ENCODE results near the gene ZNF428. TPM values are rescaled to one million over a fixed set of nuclear protein-coding genes. Genes with fewer than 3 reads are reported as not detected.
"Not testable (repeated sequence)": the region's sequence is repeated elsewhere in the genome, so short reads cannot be mapped to it uniquely, and the experiment has no call there.

The ZNF428 gene
- polyA plus RNA-seq, 3 donors: 3.8 to 5.6 (median 3.9) TPM

DNA sequence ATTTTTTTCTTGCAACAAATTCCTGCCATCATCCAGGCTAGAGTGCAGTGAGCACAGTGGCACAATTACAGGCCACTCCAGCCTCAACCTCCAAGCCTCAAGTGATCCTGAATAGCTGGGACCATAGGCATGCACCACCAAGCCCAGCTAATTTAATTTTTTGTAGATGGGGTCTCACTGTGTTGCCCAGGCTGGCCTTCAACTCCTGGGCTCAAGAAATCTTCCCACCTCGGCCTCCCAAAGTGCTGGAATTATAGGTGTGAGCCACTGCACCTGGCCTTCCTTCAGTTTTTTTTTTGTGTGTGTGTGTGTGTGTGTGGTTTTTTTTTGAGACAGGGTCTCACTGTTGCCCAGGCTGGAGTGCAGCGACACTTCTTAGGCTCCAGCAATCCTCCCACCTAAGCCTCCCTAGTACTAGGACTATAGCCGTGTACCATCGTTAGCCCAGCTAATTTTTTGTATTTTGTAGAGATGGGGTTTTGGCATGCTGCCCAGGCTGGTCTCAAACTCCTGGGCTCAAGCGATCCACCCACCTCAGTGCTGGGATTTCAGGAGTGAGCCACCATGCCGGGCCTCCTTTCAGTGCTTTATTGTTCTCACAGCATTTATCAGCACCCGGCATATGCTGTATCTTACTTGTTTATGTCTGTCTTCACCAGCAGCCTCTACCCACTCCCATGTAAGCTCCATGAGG is 13.4 kb downstream of the ZNF428 start:
- H3K4me1 Mint-ChIP-seq: peaks cover 9% of the 10 kb centered on the region
- Histone ChIP-seq H3K79me2 (ENCODE audit: insufficient read depth, low read length) (no peaks in the 10 kb centered on the region), H3K9ac (ENCODE audit: insufficient read depth, low read length, poor library complexity, severe bottlenecking) (no peak overlapping the region), H3K9me3 (replicated peaks in 1 of 2; ENCODE audit: control insufficient read depth in 1 of 2, insufficient read depth in 1 of 2, low read length in 2 of 2) (no peaks in the 10 kb centered on the region), H3K27me3 (ENCODE audit: control insufficient read depth in 2 of 2, insufficient read depth in 2 of 2, low read length in 2 of 2) (no peaks in the 10 kb centered on the region), H3K4me1 (ENCODE audit: control insufficient read depth in 1 of 2, insufficient read depth in 2 of 2, low read length in 2 of 2) (peaks cover 6 to 11% of the 10 kb centered on the region in 2 donors), H4K20me1 (ENCODE audit: insufficient read depth, low read length) (no peaks in the 10 kb centered on the region), H2AFZ (ENCODE audit: insufficient read depth, low read depth, low read length, poor library complexity, severe bottlenecking) (no peak overlapping the region), H3K27ac (ENCODE audit: low read depth in 1 of 2, low read length in 2 of 2) (no peak overlapping the region), H3K4me2 (replicated peaks; ENCODE audit: extremely low read depth, low read length, poor library complexity, severe bottlenecking) (no peak overlapping the region), H3K4me3 (replicated peaks in 1 of 3; ENCODE audit: low read depth in 2 of 3, low read length in 3 of 3) (no peak overlapping the region), H3K36me3 (replicated peaks in 1 of 2; ENCODE audit: control insufficient read depth in 1 of 2, insufficient read depth in 2 of 2, low read length in 2 of 2) (peaks cover 7 to 21% of the 10 kb centered on the region in 2 donors)
- H3K27me3 Mint-ChIP-seq (ENCODE audit: low read depth in 3 of 3): peaks cover 0 to 2% (median 0%) of the 10 kb centered on the region in 3 donors
- no peak overlapping the region for H3K4me3 Mint-ChIP-seq
- TF ChIP-seq, protein P1, sequence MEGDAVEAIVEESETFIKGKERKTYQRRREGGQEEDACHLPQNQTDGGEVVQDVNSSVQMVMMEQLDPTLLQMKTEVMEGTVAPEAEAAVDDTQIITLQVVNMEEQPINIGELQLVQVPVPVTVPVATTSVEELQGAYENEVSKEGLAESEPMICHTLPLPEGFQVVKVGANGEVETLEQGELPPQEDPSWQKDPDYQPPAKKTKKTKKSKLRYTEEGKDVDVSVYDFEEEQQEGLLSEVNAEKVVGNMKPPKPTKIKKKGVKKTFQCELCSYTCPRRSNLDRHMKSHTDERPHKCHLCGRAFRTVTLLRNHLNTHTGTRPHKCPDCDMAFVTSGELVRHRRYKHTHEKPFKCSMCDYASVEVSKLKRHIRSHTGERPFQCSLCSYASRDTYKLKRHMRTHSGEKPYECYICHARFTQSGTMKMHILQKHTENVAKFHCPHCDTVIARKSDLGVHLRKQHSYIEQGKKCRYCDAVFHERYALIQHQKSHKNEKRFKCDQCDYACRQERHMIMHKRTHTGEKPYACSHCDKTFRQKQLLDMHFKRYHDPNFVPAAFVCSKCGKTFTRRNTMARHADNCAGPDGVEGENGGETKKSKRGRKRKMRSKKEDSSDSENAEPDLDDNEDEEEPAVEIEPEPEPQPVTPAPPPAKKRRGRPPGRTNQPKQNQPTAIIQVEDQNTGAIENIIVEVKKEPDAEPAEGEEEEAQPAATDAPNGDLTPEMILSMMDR (IDR thresholded peaks at IDR 0.05): no peak
- DNase-seq: no peak
- WGBS (ENCODE audit: insufficient coverage): 80% methylated on average over 3 of the region's 7 CpGs
- intact Hi-C loops (cut with micrococcal nuclease): no loop called here
- no peaks in the 10 kb centered on the region for H3K9me3 Mint-ChIP-seq
- peaks cover 22 to 23% of the 10 kb centered on the region in 2 donors for H3K36me3 Mint-ChIP-seq
- no peak overlapping the region for H3K27ac Mint-ChIP-seq

DNA sequence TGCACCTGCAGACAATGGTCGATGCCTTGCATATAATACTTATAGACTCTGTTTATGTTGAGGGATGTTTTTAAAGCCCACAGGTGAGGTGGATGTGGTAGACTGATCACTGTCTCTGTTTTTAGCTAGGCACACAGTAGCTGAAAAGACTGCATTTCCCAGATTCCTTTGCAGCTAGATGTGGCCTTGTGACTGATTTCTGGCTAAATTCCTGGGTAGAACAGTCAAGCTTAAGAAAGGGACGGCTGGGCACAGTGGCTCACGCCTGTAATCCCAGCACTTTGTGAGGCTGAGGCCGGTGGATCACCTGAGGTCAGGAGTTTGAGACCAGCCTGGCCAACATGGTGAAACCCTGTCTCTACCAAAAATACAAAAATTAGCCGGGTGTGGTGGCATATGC is 19.1 kb downstream of the ZNF428 start:
- not testable (repeated sequence) for H3K4me3 Mint-ChIP-seq

More for the DNA sequence above, 19.1 kb downstream of the ZNF428 start:
- Histone ChIP-seq H3K79me2 (ENCODE audit: insufficient read depth, low read length) (peaks cover 28% of the 10 kb centered on the region), H3K36me3 (replicated peaks in 1 of 2; ENCODE audit: control insufficient read depth in 1 of 2, insufficient read depth in 2 of 2, low read length in 2 of 2) (peaks cover 27 to 50% of the 10 kb centered on the region in 2 donors), H3K4me1 (ENCODE audit: control insufficient read depth in 1 of 2, insufficient read depth in 2 of 2, low read length in 2 of 2) (peaks cover 18% of the 10 kb centered on the region in 2 donors)
- H3K9me3 Mint-ChIP-seq; H3K4me3 ChIP-seq (replicated peaks in 1 of 3; ENCODE audit: low read depth in 2 of 3, low read length in 3 of 3); DNase-seq; H4K20me1 ChIP-seq (ENCODE audit: insufficient read depth, low read length); H3K9ac ChIP-seq (ENCODE audit: insufficient read depth, low read length, poor library complexity, severe bottlenecking); H3K27ac ChIP-seq (ENCODE audit: low read depth in 1 of 2, low read length in 2 of 2); H3K4me2 ChIP-seq (replicated peaks; ENCODE audit: extremely low read depth, low read length, poor library complexity, severe bottlenecking); H3K9me3 ChIP-seq (replicated peaks in 1 of 2; ENCODE audit: control insufficient read depth in 1 of 2, insufficient read depth in 1 of 2, low read length in 2 of 2); intact Hi-C loops (cut with micrococcal nuclease); H3K27me3 ChIP-seq (ENCODE audit: control insufficient read depth in 2 of 2, insufficient read depth in 2 of 2, low read length in 2 of 2); H2AFZ ChIP-seq (ENCODE audit: insufficient read depth, low read depth, low read length, poor library complexity, severe bottlenecking); H3K27me3 Mint-ChIP-seq (ENCODE audit: low read depth in 3 of 3): not testable (repeated sequence)
- Mint-ChIP-seq H3K27ac (peak overlapping the region in 1 of 7 donors; percentile 19), H3K4me1 (peaks cover 20% of the 10 kb centered on the region), H3K36me3 (peaks cover 30 to 38% of the 10 kb centered on the region in 2 donors)
- 100% methylated on average over 2 of the region's 5 CpGs for WGBS (ENCODE audit: insufficient coverage)
